CD14-positive monocyte (primary cell): ENCODE results near the gene DMBT1. TPM values are rescaled to one million over a fixed set of nuclear protein-coding genes. Genes with fewer than 3 reads are reported as not detected.

ENCODE experiments used
- DNase-seq, 3 donors: peaks; one replicate each; pipeline ENCODE4 v3.0.0-alpha.2; 2011 to 2022
- H2AFZ ChIP-seq: 2 replicates; pipeline ENCODE4 v1.6.0; 2012; ENCODE audit warnings: mild to moderate bottlenecking, low read depth, low read length, inconsistent platforms; ENCODE audit not compliant: insufficient read depth, poor library complexity, severe bottlenecking
- H3K27ac ChIP-seq, 2 donors: 1 replicate in 1 of 2; 2 replicates in 1 of 2; pipeline ENCODE4 v1.5.1; 2012 to 2013; ENCODE audit warnings: low read length in 2 of 2, control low read depth in 1 of 2, inconsistent platforms in 1 of 2, low read depth in 1 of 2, mild to moderate bottlenecking in 1 of 2
- H3K27me3 ChIP-seq, 2 donors: one replicate each; pipeline versions ENCODE4 v1.6.0 to v1.6.1; 2011 to 2013; ENCODE audit warnings: low read length in 2 of 2; ENCODE audit not compliant: control insufficient read depth in 2 of 2, insufficient read depth in 2 of 2
- H3K36me3 ChIP-seq, 2 donors: replicated peaks in 1 of 2; 1 replicate in 1 of 2; 2 replicates in 1 of 2; pipeline versions ENCODE4 v1.5.1 to v1.6.1; 2012 to 2013; ENCODE audit warnings: low read length in 2 of 2, control low read depth in 1 of 2, inconsistent platforms in 1 of 2, mild to moderate bottlenecking in 1 of 2; ENCODE audit not compliant: insufficient read depth in 2 of 2, control insufficient read depth in 1 of 2
- H3K4me1 ChIP-seq, 2 donors: 1 replicate in 1 of 2; 2 replicates in 1 of 2; pipeline versions ENCODE4 v1.5.1 to v1.6.1; 2012 to 2013; ENCODE audit warnings: low read length in 2 of 2, control low read depth in 1 of 2, inconsistent platforms in 1 of 2, mild to moderate bottlenecking in 1 of 2, moderate library complexity in 1 of 2; ENCODE audit not compliant: insufficient read depth in 2 of 2, control insufficient read depth in 1 of 2
- H3K4me2 ChIP-seq: replicated peaks from 2 replicates; pipeline ENCODE3; 2012; ENCODE audit warnings: low read length, moderate library complexity, mild to moderate bottlenecking; ENCODE audit not compliant: poor library complexity, severe bottlenecking; ENCODE audit errors: extremely low read depth
- H3K4me3 ChIP-seq, 3 experiments: fragments of 200-600 bp in 1 of 3; sonication (generic) in 1 of 3; replicated peaks in 1 of 3; 1 replicate in 2 of 3; 2 replicates in 1 of 3; pipeline ENCODE4 v1.5.1; 2011 to 2013; ENCODE audit warnings: low read length in 3 of 3, mild to moderate bottlenecking in 3 of 3, control low read depth in 2 of 3, low read depth in 2 of 3, inconsistent platforms in 1 of 3, moderate library complexity in 1 of 3
- H3K79me2 ChIP-seq: 2 replicates; pipeline ENCODE4 v1.6.0; 2012; ENCODE audit warnings: mild to moderate bottlenecking, control low read depth, inconsistent platforms, low read length, moderate library complexity; ENCODE audit not compliant: insufficient read depth
- H3K9ac ChIP-seq: 2 replicates; pipeline ENCODE4 v1.6.0; 2017; ENCODE audit warnings: low read length, mild to moderate bottlenecking; ENCODE audit not compliant: insufficient read depth, poor library complexity, severe bottlenecking
- H3K9me3 ChIP-seq, 2 donors: replicated peaks in 1 of 2; 1 replicate in 1 of 2; 2 replicates in 1 of 2; pipeline versions ENCODE4 v1.5.1 to v1.6.1; 2012 to 2013; ENCODE audit warnings: low read length in 2 of 2, control low read depth in 1 of 2; ENCODE audit not compliant: control insufficient read depth in 1 of 2, insufficient read depth in 1 of 2
- H4K20me1 ChIP-seq: 2 replicates; pipeline ENCODE4 v1.6.0; 2012; ENCODE audit warnings: mild to moderate bottlenecking, low read length, control low read depth, moderate library complexity; ENCODE audit not compliant: insufficient read depth
- H3K27ac Mint-ChIP-seq, 7 donors: one replicate each; pipeline ENCODE4 v1.8.0; 2020; ENCODE audit warnings: mild to moderate bottlenecking in 7 of 7, mixed read lengths in 7 of 7, moderate library complexity in 6 of 7, inconsistent platforms in 2 of 7
- H3K27me3 Mint-ChIP-seq, 3 donors: one replicate each; pipeline ENCODE4 v1.8.0; 2021 to 2022; ENCODE audit warnings: low read depth in 3 of 3, mild to moderate bottlenecking in 3 of 3, mixed read lengths in 3 of 3, moderate library complexity in 3 of 3, inconsistent platforms in 1 of 3
- H3K36me3 Mint-ChIP-seq, 2 donors: one replicate each; pipeline ENCODE4 v1.8.0; 2020; ENCODE audit warnings: mixed read lengths in 2 of 2, inconsistent platforms in 1 of 2, mild to moderate bottlenecking in 1 of 2
- H3K4me1 Mint-ChIP-seq: one replicate; pipeline ENCODE4 v1.8.0; 2020; ENCODE audit warnings: mild to moderate bottlenecking, mixed read lengths
- H3K4me3 Mint-ChIP-seq, 2 donors: one replicate each; pipeline ENCODE4 v1.8.0; 2020; ENCODE audit warnings: mild to moderate bottlenecking in 2 of 2, mixed read lengths in 2 of 2, moderate library complexity in 1 of 2
- H3K9me3 Mint-ChIP-seq, 7 donors: one replicate each; pipeline ENCODE4 v1.8.0; 2020 to 2022; ENCODE audit warnings: mixed read lengths in 7 of 7, mild to moderate bottlenecking in 6 of 7, moderate library complexity in 6 of 7, inconsistent platforms in 2 of 7
- WGBS: methylation state at CpG from one replicate; pipeline ENCODE4 v1.1.5; 2013; ENCODE audit warnings: missing lambda C conversion rate; ENCODE audit not compliant: insufficient coverage; 5-methylcytosine and 5-hydroxymethylcytosine counted together
- intact Hi-C, 2 donors: fragments of 100-400 bp; cut with micrococcal nuclease; formaldehyde crosslinking; loops; one replicate each; pipeline versions ENCODE4 v1.15.0 to v1.15.1; 2023
- polyA plus RNA-seq, 3 donors: library from polyadenylated mRNA; depleted of rRNA in 1 of 3; unstranded in 2 of 3; stranded (reverse) in 1 of 3; fragments of 300-500 nt in 2 of 3; fragments of >200 nt in 1 of 3; fragmentation: Illumina TruSeq in 2 of 3; gene quantifications; 1 replicate in 2 of 3; 2 replicates in 1 of 3; pipeline ENCODE4 v1.2.3, GENCODE V29; 2012 to 2021
- TF ChIP-seq, protein P1 (sequence below): fragments of 200-600 bp; IDR thresholded peaks from one replicate; pipeline ENCODE4 v1.8.0; 2022; ENCODE audit warnings: antibody characterized with exemption, mild to moderate bottlenecking

The DMBT1 gene
- polyA plus RNA-seq, 3 donors = not detected

DNA sequence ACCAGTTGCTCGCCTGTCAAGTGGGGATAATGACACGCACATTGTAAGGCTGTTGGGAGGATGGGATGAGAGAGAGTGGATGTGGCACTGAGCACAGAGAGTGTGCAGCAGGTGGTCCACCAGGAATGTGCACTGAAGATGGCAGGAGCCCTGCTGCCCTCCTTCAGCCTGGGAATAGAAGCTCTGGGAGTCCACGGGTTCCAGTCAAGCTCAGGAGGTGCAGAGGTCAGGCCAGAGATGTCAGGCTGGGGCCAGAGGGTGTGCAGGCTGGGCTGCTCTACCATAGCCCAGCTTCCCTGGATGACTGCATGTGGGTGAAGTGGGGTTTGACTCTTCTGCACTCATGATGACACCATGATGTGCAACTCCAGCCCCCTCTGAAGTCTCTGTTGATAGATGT lies 80.4 kb downstream of the DMBT1 start:
- Histone ChIP-seq H3K36me3 (no peaks in the 10 kb centered on the region), H3K4me2 (no peak overlapping the region), H3K27ac (no peak overlapping the region), H3K9me3 (no peaks in the 10 kb centered on the region), H3K79me2 (no peaks in the 10 kb centered on the region), H3K27me3 (no peaks in the 10 kb centered on the region), H3K4me3 (no peak overlapping the region), H2AFZ (no peak overlapping the region), H3K9ac (no peak overlapping the region), H4K20me1 (no peaks in the 10 kb centered on the region), H3K4me1 (no peaks in the 10 kb centered on the region)
- peaks cover 0 to 6% (median 1%) of the 10 kb centered on the region in 7 donors for H3K9me3 Mint-ChIP-seq
- no peaks in the 10 kb centered on the region for H3K4me1 Mint-ChIP-seq
- intact Hi-C loops = no loop called here
- DNase-seq = no peak
- TF ChIP-seq, protein P1, sequence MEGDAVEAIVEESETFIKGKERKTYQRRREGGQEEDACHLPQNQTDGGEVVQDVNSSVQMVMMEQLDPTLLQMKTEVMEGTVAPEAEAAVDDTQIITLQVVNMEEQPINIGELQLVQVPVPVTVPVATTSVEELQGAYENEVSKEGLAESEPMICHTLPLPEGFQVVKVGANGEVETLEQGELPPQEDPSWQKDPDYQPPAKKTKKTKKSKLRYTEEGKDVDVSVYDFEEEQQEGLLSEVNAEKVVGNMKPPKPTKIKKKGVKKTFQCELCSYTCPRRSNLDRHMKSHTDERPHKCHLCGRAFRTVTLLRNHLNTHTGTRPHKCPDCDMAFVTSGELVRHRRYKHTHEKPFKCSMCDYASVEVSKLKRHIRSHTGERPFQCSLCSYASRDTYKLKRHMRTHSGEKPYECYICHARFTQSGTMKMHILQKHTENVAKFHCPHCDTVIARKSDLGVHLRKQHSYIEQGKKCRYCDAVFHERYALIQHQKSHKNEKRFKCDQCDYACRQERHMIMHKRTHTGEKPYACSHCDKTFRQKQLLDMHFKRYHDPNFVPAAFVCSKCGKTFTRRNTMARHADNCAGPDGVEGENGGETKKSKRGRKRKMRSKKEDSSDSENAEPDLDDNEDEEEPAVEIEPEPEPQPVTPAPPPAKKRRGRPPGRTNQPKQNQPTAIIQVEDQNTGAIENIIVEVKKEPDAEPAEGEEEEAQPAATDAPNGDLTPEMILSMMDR = no peak
- no peak overlapping the region for H3K4me3 Mint-ChIP-seq
- H3K27ac Mint-ChIP-seq = no peak overlapping the region
- H3K27me3 Mint-ChIP-seq = peaks cover 3 to 8% (median 4%) of the 10 kb centered on the region in 3 donors
- H3K36me3 Mint-ChIP-seq = no peaks in the 10 kb centered on the region
- 61% methylated on average over 3 of the region's 3 CpGs for WGBS

DNA sequence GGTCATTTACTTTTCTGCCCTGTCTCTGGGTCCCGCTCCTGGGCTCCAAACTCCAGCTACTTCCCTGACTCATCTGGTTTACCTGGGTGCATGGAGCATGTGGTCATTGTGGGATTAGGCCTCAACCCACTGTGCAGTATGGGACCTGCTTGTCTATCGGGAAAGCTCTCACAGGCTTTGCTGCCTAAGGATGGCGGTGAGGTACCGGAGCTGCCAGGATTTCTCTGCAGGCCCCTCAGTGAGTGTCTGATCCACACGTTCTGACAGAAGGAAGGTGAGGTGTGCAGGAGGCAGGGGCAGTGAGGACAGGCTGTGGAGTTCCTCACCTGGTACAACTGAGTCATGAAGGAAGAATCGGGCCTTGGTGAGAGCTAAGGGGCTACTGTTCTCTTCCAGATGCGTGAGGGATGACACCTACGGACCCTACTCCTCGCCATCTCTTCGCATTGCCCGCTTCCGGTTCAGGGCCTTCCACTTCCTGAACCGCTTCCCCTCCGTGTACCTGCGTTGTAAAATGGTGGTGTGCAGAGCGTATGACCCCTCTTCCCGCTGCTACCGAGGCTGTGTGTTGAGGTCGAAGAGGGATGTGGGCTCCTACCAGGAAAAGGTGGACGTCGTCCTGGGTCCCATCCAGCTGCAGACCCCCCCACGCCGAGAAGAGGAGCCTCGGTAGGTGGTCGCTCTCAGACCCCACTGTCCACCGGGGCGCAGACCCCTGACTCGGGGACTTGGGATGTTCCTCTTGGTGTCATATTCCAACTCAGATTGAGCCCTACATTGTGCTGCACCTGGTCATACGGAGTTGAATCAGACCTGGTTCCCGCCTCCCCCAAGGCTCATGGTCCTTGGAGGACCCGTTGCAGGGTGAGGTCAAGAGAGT lies 82.4 kb downstream of the DMBT1 start:
- H3K36me3 ChIP-seq = no peaks in the 10 kb centered on the region
- TF ChIP-seq, protein P1 = no peak
- no peak overlapping the region for H3K4me3 ChIP-seq
- peaks cover 0 to 6% (median 0%) of the 10 kb centered on the region in 7 donors for H3K9me3 Mint-ChIP-seq
- intact Hi-C loops = no loop called here
- H3K27me3 ChIP-seq = no peaks in the 10 kb centered on the region
- no peak overlapping the region for H2AFZ ChIP-seq
- WGBS = 87% methylated on average over 25 of the region's 31 CpGs
- H4K20me1 ChIP-seq = no peaks in the 10 kb centered on the region
- H3K9ac ChIP-seq = no peak overlapping the region
- no peaks in the 10 kb centered on the region for H3K4me1 Mint-ChIP-seq
- H3K27ac ChIP-seq = no peak overlapping the region
- no peaks in the 10 kb centered on the region for H3K79me2 ChIP-seq
- H3K36me3 Mint-ChIP-seq = no peaks in the 10 kb centered on the region
- no peaks in the 10 kb centered on the region for H3K9me3 ChIP-seq
- H3K4me1 ChIP-seq = no peaks in the 10 kb centered on the region
- no peak overlapping the region for H3K4me2 ChIP-seq
- peaks cover 3 to 6% (median 4%) of the 10 kb centered on the region in 3 donors for H3K27me3 Mint-ChIP-seq
- no peak for DNase-seq
- H3K27ac Mint-ChIP-seq = no peak overlapping the region
- no peak overlapping the region for H3K4me3 Mint-ChIP-seq
